ENCODE data around the gene UTS2. TPM values are rescaled to one million over a fixed set of nuclear protein-coding genes. Genes with fewer than 3 reads are reported as not detected.

UTS2 gene
- total RNA-seq, 1 experiment from 2014 or later: not detected

DNA sequence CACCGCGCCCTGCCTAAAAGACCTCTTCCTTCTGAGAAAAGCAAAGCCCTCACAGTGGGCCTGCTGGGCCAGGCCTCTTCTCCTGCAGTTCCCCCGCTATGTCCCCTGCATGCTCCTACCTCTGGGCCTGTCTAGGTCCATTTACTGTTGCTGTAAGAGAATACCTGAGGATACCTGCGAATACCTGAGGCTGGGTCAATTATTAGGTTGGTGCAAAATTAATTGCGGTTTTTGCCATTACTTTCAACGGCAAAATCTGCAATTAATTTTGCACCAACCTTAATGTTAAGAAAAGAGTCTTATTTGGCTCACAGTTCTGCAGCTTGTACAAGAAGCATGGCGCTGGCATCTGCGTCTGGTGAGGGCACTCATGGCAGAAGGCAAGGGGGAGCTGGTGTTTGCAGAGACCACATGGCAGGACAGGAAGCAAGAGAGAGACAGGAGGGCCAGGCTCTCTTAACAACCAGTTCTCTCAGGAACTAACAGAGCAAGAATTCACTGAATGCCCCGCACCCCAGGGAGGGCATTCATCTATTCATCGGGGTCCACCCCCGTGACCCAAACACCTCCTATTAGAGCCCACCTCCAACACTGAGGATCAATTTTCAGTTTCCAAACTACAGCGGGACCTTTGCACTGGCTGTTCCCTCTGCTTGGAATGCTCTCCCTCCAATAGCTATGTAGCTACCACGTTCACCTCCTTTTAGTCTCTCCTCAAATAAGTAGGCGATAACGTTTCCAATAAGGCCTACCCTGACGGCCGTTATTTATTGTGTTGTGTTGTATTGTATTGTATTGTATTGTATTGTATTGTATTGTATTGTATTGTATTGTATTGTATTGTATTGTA is 9.6 kb upstream of the UTS2 start (continued):
- TF ChIP-seq, protein P1, sequence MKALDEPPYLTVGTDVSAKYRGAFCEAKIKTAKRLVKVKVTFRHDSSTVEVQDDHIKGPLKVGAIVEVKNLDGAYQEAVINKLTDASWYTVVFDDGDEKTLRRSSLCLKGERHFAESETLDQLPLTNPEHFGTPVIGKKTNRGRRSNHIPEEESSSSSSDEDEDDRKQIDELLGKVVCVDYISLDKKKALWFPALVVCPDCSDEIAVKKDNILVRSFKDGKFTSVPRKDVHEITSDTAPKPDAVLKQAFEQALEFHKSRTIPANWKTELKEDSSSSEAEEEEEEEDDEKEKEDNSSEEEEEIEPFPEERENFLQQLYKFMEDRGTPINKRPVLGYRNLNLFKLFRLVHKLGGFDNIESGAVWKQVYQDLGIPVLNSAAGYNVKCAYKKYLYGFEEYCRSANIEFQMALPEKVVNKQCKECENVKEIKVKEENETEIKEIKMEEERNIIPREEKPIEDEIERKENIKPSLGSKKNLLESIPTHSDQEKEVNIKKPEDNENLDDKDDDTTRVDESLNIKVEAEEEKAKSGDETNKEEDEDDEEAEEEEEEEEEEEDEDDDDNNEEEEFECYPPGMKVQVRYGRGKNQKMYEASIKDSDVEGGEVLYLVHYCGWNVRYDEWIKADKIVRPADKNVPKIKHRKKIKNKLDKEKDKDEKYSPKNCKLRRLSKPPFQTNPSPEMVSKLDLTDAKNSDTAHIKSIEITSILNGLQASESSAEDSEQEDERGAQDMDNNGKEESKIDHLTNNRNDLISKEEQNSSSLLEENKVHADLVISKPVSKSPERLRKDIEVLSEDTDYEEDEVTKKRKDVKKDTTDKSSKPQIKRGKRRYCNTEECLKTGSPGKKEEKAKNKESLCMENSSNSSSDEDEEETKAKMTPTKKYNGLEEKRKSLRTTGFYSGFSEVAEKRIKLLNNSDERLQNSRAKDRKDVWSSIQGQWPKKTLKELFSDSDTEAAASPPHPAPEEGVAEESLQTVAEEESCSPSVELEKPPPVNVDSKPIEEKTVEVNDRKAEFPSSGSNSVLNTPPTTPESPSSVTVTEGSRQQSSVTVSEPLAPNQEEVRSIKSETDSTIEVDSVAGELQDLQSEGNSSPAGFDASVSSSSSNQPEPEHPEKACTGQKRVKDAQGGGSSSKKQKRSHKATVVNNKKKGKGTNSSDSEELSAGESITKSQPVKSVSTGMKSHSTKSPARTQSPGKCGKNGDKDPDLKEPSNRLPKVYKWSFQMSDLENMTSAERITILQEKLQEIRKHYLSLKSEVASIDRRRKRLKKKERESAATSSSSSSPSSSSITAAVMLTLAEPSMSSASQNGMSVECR (CRISPR knock-in tag; IDR thresholded peaks at IDR 0.05; ENCODE audit: borderline replicate concordance): no peak

DNA sequence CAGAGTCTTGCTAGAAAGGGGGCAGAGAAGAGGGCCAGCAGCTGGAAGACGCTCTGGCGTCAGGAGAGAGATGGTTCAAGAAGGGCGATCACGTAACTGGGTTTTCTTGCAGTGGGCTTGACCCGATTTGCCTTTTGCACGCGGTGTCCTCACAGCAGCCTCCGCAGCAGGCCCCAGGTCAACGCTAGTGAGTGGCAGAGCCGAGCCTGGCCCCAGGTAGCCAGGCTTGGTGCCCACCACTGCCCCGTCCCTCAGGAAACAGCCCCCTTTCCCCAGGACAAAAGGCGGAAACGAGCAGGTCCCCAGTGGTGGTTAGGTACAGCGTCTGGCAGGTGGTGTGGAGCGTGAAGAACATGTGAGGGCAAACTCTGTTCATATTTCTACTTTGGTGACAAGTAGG is 8.6 kb upstream of the UTS2 start:
- CTCF ChIA-PET: no interaction called here
- no peaks in the 10 kb centered on the region for H3K27me3 Mint-ChIP-seq (ENCODE audit: low read depth)
- peaks cover under 1% of the 10 kb centered on the region for H3K4me1 Mint-ChIP-seq
- H3K27ac Mint-ChIP-seq: no peak overlapping the region
- POLR2A ChIA-PET: no interaction called here
- ATAC-seq: no peak
- no peaks in the 10 kb centered on the region for H3K36me3 Mint-ChIP-seq
- H3K9me3 Mint-ChIP-seq: no peaks in the 10 kb centered on the region; the same call in 1 of the 2 replicates
- H3K4me3 Mint-ChIP-seq: no peak overlapping the region
- DNase-seq (ENCODE audit: low spot score): no peak
- no peak for TF ChIP-seq NFE2L1 (CRISPR knock-in tag; IDR thresholded peaks at IDR 0.05)
- TF ChIP-seq, protein P2, sequence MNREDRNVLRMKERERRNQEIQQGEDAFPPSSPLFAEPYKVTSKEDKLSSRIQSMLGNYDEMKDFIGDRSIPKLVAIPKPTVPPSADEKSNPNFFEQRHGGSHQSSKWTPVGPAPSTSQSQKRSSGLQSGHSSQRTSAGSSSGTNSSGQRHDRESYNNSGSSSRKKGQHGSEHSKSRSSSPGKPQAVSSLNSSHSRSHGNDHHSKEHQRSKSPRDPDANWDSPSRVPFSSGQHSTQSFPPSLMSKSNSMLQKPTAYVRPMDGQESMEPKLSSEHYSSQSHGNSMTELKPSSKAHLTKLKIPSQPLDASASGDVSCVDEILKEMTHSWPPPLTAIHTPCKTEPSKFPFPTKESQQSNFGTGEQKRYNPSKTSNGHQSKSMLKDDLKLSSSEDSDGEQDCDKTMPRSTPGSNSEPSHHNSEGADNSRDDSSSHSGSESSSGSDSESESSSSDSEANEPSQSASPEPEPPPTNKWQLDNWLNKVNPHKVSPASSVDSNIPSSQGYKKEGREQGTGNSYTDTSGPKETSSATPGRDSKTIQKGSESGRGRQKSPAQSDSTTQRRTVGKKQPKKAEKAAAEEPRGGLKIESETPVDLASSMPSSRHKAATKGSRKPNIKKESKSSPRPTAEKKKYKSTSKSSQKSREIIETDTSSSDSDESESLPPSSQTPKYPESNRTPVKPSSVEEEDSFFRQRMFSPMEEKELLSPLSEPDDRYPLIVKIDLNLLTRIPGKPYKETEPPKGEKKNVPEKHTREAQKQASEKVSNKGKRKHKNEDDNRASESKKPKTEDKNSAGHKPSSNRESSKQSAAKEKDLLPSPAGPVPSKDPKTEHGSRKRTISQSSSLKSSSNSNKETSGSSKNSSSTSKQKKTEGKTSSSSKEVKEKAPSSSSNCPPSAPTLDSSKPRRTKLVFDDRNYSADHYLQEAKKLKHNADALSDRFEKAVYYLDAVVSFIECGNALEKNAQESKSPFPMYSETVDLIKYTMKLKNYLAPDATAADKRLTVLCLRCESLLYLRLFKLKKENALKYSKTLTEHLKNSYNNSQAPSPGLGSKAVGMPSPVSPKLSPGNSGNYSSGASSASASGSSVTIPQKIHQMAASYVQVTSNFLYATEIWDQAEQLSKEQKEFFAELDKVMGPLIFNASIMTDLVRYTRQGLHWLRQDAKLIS (CRISPR knock-in tag; IDR thresholded peaks at IDR 0.05; ENCODE audit: borderline replicate concordance): no peak
- TF ChIP-seq, protein P3, sequence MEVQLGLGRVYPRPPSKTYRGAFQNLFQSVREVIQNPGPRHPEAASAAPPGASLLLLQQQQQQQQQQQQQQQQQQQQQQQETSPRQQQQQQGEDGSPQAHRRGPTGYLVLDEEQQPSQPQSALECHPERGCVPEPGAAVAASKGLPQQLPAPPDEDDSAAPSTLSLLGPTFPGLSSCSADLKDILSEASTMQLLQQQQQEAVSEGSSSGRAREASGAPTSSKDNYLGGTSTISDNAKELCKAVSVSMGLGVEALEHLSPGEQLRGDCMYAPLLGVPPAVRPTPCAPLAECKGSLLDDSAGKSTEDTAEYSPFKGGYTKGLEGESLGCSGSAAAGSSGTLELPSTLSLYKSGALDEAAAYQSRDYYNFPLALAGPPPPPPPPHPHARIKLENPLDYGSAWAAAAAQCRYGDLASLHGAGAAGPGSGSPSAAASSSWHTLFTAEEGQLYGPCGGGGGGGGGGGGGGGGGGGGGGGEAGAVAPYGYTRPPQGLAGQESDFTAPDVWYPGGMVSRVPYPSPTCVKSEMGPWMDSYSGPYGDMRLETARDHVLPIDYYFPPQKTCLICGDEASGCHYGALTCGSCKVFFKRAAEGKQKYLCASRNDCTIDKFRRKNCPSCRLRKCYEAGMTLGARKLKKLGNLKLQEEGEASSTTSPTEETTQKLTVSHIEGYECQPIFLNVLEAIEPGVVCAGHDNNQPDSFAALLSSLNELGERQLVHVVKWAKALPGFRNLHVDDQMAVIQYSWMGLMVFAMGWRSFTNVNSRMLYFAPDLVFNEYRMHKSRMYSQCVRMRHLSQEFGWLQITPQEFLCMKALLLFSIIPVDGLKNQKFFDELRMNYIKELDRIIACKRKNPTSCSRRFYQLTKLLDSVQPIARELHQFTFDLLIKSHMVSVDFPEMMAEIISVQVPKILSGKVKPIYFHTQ (CRISPR knock-in tag; IDR thresholded peaks at IDR 0.05): no peak
- TF ChIP-seq, protein P4, sequence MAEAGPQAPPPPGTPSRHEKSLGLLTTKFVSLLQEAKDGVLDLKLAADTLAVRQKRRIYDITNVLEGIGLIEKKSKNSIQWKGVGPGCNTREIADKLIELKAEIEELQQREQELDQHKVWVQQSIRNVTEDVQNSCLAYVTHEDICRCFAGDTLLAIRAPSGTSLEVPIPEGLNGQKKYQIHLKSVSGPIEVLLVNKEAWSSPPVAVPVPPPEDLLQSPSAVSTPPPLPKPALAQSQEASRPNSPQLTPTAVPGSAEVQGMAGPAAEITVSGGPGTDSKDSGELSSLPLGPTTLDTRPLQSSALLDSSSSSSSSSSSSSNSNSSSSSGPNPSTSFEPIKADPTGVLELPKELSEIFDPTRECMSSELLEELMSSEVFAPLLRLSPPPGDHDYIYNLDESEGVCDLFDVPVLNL (CRISPR knock-in tag; IDR thresholded peaks at IDR 0.05; ENCODE audit: borderline replicate concordance, low read depth): no peak
- TF ChIP-seq JAZF1 (CRISPR knock-in tag; IDR thresholded peaks at IDR 0.05): no peak
- no peak for TF ChIP-seq ZNF232 (CRISPR knock-in tag; IDR thresholded peaks at IDR 0.05)
- TF ChIP-seq TEAD4 (CRISPR knock-in tag; IDR thresholded peaks at IDR 0.05): no peak
- no peak for TF ChIP-seq NR2C2 (CRISPR knock-in tag; IDR thresholded peaks at IDR 0.05)
- no peak for TF ChIP-seq NFYB (CRISPR knock-in tag; conservative IDR thresholded peaks at IDR 0.05; ENCODE audit: low read depth)
- TF ChIP-seq, protein P1 (CRISPR knock-in tag; IDR thresholded peaks at IDR 0.05; ENCODE audit: borderline replicate concordance): no peak
- no peak for TF ChIP-seq NR3C1 (CRISPR knock-in tag; conservative IDR thresholded peaks at IDR 0.05; ENCODE audit: low read depth)
- TF ChIP-seq, protein P5, sequence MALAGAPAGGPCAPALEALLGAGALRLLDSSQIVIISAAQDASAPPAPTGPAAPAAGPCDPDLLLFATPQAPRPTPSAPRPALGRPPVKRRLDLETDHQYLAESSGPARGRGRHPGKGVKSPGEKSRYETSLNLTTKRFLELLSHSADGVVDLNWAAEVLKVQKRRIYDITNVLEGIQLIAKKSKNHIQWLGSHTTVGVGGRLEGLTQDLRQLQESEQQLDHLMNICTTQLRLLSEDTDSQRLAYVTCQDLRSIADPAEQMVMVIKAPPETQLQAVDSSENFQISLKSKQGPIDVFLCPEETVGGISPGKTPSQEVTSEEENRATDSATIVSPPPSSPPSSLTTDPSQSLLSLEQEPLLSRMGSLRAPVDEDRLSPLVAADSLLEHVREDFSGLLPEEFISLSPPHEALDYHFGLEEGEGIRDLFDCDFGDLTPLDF (CRISPR knock-in tag; IDR thresholded peaks at IDR 0.05): no peak
- TF ChIP-seq, protein P6, sequence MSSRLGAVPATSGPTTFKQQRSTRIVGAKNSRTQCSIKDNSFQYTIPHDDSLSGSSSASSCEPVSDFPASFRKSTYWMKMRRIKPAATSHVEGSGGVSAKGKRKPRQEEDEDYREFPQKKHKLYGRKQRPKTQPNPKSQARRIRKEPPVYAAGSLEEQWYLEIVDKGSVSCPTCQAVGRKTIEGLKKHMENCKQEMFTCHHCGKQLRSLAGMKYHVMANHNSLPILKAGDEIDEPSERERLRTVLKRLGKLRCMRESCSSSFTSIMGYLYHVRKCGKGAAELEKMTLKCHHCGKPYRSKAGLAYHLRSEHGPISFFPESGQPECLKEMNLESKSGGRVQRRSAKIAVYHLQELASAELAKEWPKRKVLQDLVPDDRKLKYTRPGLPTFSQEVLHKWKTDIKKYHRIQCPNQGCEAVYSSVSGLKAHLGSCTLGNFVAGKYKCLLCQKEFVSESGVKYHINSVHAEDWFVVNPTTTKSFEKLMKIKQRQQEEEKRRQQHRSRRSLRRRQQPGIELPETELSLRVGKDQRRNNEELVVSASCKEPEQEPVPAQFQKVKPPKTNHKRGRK (CRISPR knock-in tag; IDR thresholded peaks at IDR 0.05; ENCODE audit: borderline replicate concordance): no peak

Measured in WTC11 (cell line).